GM21717 (cell line): ENCODE data around the gene S1PR1.

Source experiments
- ATAC-seq: cut with Tn5 transposase; IDR thresholded peaks from one replicate; pipeline ENCODE4 v1.9.1; 2021; ENCODE audit warnings: mild to moderate bottlenecking, moderate library complexity; ENCODE audit not compliant: unreplicated experiment

The S1PR1 gene

DNA sequence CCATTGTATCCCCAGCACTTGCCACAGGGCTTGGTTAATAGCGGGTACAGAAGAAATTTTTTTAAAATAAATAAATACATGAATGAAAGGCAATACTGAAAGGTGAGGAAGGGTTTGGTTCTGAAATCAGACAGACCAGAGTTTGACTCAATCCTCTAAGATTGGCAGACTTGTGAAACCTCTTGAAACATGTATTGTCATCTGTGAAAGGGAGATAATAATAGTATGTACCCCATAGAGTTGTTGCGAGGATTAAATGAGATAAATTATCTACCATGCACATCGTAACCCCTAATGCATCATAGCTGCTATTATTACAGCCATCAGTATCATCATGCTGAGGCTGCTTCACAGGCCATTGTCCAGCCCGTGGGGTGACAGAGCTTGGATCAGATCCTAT, 41.4 kb downstream of the S1PR1 start:
- ATAC-seq: no peak

DNA sequence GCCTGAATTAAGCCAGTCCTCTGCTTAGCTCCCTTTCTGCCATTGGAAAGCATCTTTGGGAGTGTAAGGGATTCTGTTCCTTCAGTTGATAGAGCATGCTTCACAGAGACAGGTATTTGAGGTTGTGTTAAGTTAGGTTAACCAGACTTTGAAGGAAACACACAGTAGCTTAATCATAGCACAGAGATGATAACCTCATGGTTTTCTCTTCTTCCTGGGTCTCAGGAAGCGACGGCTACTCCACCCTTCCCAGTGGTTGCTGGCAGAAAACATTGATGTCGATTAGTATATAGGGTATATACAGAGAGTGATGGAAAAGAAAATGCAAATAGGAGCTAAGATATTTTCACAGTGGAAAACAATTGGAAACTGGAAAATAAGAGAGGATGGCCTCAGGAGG, 42.0 kb downstream of the S1PR1 start:
- no peak for ATAC-seq

DNA sequence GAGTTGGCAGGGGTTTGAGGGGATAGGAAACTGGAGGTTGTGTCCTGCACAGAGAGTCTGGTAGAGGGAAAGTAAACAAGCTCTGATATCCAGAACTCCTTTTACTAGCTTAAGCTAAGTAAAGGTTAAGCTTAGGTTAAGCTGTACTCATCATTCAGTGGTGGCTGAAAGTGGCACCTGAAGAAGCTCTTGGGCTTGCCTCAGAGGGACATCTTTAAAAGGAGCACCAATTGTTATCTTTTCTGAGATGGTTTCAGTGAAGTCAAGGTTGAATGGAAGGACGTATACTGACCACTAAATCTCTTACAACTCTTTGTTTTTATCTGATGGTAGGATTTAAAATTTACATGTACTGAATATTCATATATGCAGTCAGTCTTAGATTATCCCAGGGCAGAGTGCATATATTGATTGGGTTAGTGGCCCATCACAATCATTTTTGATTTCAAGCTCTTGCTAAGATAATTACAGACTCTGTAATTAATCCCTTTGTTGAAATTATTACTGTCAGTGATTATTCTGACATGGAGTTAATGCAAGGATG, 43.3 kb downstream of the S1PR1 start:
- no peak for ATAC-seq

DNA sequence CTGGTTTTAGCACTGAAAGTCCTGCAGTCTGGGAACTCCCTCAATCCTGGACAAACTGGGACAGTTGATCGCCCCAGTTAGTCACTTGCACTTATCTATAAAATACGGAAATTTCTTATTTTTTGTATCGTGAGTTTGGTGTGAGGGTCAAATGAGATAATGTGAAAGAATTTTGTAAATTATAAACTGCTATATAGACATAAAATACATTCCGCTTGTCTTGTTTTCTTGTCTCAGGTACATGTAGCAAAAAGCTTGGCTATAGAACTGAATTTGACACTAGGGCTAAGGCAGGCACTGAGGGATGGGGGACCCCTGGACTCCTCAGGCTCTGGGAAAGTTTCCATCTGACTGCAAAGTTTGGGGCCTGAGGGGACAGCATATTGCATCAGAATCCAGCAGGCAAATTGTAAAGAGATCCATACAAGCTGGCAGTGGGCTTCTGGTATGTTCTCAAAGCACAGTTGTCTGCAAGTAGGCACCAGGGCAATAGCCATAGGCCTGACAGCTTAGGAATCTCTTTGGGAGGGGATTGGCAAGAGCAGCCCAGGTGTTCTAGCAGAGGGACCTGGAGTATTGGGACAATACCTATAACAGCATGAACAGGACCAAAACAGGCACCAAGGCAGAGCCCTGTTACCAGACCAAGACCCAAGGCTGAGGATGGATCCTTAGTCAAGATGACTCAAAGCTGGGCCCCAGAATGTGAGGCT, 44.3 kb downstream of the S1PR1 start:
- no peak for ATAC-seq

DNA sequence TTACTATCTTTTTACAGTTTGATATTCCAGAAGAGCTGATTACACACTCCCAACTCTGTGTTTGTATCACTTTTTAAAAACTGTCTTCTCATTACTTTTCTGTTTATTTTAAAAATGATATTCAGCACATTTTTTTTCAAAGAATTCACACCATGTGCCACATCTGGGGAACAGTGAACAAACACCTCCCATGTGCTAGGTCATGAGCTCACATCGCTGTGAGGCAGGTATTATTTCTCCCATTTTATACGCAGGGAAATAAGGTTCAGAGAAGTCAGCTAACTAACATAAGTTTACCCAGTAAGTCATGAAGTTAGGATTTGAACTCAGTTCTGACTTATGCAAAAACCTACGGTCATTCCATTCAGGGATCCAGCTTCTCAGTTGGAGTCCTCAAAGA, 44.9 kb downstream of the S1PR1 start:
- no peak for ATAC-seq

DNA sequence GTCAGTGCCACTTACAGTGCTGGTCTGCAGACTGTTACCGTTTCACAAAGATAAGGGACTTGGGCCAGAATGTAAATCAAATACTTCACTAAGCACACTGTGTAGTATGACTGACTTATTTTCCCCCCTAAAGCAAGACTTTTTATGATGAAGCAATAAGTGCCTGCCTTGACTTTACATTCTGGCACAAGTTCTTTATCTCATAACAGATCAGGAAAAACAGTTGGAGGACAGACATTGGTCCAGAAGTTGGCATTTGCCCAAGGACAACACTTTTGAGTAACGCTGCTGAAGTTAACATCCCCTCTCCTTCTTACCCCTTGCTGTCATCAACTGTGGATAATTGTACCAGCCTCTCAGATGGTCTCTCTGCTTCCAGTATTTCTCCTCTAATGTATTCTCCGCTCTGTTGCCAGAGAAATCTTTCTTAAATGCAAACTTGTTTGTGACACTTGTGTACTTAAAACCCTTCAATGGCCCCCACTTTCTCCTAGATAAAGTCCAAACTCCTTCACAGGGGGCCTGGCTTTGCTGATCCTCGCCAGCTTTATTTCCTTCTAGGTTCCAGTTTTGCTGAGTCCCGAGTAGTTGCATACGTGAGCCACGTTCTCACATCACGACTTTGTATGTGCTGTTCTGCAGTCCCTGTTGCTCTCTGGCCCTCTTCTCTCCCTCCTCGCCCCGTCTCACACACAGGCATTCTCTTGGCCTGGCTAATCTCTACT, 45.7 kb downstream of the S1PR1 start:
- ATAC-seq: no peak

DNA sequence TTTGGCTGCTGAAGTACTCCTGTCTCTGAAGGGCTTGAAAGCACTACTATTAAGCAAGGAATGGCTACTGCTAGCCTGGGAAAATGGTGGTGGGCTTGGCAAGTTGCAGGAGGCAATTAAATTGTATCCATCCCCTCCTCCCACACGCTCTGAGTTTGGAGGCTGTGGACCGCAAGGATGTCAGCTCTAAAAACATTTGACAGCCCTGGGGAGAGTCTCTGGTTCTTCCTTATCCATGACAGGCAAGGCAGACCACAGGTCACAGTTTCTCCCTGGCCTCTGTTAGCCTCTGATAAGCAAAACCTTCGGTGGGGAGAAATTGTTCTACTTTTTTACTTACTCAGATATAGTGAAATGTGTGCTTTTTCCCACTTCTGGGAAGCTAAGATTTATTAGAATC, 46.6 kb downstream of the S1PR1 start:
- ATAC-seq: no peak

DNA sequence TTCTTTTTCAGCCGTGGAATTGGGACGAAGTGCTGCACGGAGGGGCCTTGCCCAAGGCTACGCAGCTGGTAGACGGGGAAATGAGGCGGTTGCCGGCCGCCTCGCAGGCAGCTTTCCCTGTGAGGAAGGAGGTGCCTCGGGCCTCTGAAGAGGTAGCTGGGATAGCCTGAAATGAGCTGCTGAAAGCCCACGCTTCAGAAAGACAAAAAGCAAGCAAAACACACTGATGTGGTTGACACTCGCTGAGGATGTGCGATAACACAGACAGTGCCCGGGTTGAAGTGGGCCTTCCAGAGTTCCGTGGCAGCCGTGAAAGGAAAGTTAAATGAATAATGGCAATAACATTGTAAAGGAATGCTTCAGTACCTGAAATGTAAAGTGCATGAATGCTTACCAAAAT, 47.2 kb downstream of the S1PR1 start:
- ATAC-seq: no peak

DNA sequence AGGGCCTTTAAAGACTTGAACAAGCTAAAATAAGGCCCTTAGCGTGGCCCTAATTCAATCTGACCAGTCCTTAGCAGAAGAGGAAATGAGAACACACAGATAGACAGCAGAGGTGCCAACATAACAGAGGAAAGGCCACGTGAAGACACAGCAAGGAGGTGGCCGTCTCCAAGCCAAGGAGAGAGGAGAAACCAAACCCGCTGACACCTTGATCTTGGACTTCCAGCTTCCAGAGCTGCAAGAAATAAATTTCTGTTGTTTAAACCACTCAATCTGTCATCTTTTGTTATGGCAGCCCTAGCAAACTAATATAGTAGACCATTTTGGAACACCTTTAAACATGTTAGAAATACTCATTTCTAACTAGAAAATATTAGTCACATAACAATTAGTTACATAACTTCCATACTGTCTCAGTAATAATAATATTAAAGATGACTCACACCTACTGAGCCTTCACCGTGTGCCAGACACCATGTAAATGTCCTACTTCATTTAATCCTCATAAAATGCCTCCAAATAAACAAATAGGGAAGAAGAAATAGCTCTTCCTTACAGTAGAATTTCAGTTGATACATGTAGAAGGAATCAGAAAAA, 47.9 kb downstream of the S1PR1 start:
- ATAC-seq: no peak

DNA sequence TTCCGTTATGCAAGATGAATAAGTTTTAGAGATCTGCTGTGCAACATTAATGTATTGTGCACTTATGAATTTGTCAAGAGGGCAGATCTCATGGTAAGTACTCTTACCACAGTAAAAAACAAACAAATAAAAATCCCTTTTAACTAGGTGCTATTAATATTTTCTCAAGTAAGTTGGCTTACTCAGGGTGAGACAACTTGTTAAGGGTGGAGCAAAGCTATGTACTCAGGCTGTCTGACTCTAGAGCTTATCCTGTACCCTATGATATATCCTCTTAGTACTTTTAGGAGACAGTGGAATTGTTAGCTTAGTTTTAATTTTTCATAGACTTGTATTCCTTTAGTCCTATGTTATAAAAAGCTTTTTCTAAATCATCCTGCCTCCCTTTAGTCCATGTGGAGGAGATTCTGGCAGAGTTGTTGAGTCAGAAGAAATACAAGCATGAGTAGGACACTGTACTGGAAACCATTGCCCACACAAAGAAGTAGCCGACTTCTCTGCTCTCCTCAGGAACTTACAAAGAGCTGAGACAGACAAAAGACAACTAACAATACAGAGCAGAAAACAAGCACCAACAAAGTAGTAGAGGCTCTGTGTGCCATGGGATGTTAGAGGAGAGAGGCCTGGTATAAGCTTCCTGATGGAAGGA, 49.2 kb downstream of the S1PR1 start:
- no peak for ATAC-seq

DNA sequence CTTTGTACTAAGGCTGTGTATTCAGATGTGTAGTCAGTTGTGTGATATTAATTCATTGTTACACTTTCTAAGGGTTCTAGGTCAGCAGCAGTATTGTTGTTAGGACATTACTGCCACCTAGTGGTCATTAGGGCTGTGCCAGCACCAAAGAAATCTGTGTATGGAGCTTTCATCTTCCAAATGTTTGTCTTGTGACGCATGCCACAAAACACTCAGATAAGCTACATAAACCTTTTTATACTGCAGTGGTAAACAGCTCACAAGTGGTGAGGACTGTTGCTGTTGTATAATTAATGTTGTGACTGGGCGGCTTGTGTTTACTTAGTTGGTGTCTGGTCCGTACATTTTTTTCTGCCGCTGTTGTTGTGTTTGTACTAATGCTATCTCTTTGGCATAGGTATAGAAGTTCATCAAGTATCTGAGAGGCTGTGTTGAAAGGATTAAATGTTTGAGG, 51.7 kb downstream of the S1PR1 start:
- no peak for ATAC-seq

DNA sequence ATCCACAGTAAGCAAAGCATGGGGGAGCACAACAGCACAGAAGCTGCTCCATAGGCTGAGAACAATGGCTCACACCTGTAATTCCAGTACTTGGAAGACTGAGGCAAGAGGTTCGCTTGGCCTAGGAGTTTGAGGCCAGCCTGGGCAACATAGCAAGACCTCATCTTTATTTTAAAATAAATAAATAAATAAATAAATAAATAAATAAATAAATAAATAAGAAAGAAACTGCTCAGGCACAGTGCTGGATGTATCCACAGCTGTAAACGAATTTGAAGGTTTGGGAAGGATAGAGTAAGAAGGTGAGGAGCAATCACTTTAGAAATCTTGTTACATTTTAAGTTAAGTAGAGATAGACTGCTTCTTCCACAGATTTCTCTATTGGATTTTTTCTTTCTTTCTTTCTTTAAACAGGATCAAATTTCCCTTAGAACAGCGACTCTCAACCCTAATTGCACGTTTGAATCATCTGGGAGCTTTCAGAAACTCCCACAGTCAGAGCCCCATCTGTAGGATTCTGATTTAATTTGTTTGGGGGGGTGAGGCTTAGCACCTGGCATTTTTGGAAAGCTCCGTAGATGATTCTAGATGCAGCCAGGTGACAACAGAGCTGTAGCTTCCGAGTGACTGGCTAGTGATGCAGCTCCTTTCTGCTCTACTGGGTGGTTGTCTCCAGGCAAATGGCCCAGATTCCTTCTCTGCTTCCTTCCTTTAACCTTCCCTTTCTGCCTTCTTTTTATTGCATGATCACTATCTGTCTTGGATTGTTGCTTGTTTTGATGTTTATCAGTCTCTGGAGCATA, 53.5 kb downstream of the S1PR1 start:
- no peak for ATAC-seq
